Kidney (tissue), 14 donors: ENCODE data around the gene CNOT11. TPM values are rescaled to one million over a fixed set of nuclear protein-coding genes. Genes with fewer than 3 reads are reported as not detected.
"Not testable (repeated sequence)": the region's sequence is repeated elsewhere in the genome, so short reads cannot be mapped to it uniquely, and the experiment has no call there.

ENCODE experiments used
- DNase-seq, 5 donors: peaks; one replicate each; pipeline ENCODE4 v3.0.0-alpha.2; 2013 to 2020
- FAIRE-seq: peaks from 2 replicates; lab custom pipeline; 2012; peaks lifted over from hg19 to GRCh38; lab: Jason Lieb, UNC
- H3K27ac ChIP-seq, 2 donors: one replicate each; pipeline ENCODE4 v1.7.0; 2013; ENCODE audit warnings: low read depth in 2 of 2, low read length in 2 of 2, inconsistent platforms in 1 of 2
- H3K27me3 ChIP-seq: one replicate; pipeline ENCODE4 v1.7.1; 2013; ENCODE audit warnings: low read length, inconsistent platforms; ENCODE audit not compliant: control insufficient read depth, insufficient read depth
- H3K36me3 ChIP-seq, 3 donors: one replicate each; pipeline versions ENCODE4 v1.7.0 to v1.7.1; 2013; ENCODE audit warnings: low read length in 3 of 3, control low read depth in 1 of 3, inconsistent platforms in 1 of 3; ENCODE audit not compliant: insufficient read depth in 3 of 3, control insufficient read depth in 2 of 3
- H3K4me1 ChIP-seq, 3 donors: one replicate each; pipeline versions ENCODE4 v1.7.0 to v1.7.1; 2013; ENCODE audit warnings: low read length in 3 of 3, inconsistent platforms in 1 of 3, low read depth in 1 of 3; ENCODE audit not compliant: control insufficient read depth in 2 of 3, insufficient read depth in 2 of 3
- H3K4me3 ChIP-seq, 3 donors: one replicate each; pipeline versions ENCODE4 v1.7.0 to v1.8.1; 2013; ENCODE audit warnings: low read length in 3 of 3, control low read depth in 1 of 3, inconsistent platforms in 1 of 3
- H3K9ac ChIP-seq, 3 donors: one replicate each; pipeline versions ENCODE4 v1.7.0 to v1.7.1; 2013; ENCODE audit warnings: low read length in 3 of 3, control low read depth in 1 of 3, inconsistent platforms in 1 of 3
- H3K9me3 ChIP-seq, 3 donors: one replicate each; pipeline versions ENCODE4 v1.7.0 to v1.7.1; 2013; ENCODE audit warnings: low read length in 3 of 3, control low read depth in 1 of 3, inconsistent platforms in 1 of 3; ENCODE audit not compliant: control insufficient read depth in 2 of 3, insufficient read depth in 1 of 3
- intact Hi-C: fragments of 100-400 bp; cut with DNase I; formaldehyde crosslinking; loops from one replicate; pipeline ENCODE4 v1.11.1; 2022
- polyA plus RNA-seq: library from polyadenylated mRNA; stranded (reverse); fragments of 350-450 nt; fragmentation: Illumina TruSeq; extraction: RNeasy Lipid Tissue Mini Kit (QIAGEN cat#74804); gene quantifications from one replicate; pipeline ENCODE4 v1.2.3, GENCODE V29; 2014; ENCODE audit warnings: low read depth, low replicate concordance; ENCODE audit not compliant: insufficient read depth
- total RNA-seq: library from RNA; stranded (reverse); fragmentation: NEBNext Ultra II Directional; extraction: Animal tissue kit (Norgen Biotek cat#: 25700); gene quantifications from one replicate; pipeline ENCODE4 v1.2.1, GENCODE V29; 2021
- TF ChIP-seq, protein P1 (sequence below): IDR thresholded peaks from 3 replicates; pipeline ENCODE4 v1.5.1; 2012; ENCODE audit warnings: mild to moderate bottlenecking, moderate library complexity, borderline replicate concordance; ENCODE audit not compliant: insufficient read depth; ENCODE audit errors: extremely low read depth
- donor health status: control.
- donor health status: control.
- donor health status: control.
- donor health status: control.
- donor health status: control.
- donor health status: DM: yes; HTN: yes; CAD: no.
- donor health status: Normal renal cell carcinoma (clear cell type).

The CNOT11 gene
- total and polyA plus RNA-seq, 2 donors from 2014 or later, result 28.4 to 45.7 TPM

- Histone ChIP-seq H3K4me3 (peak overlapping the region; percentile 17 to 52 (median 50)), H3K9ac (no peak overlapping the region), H3K27me3 (no peaks in the 10 kb centered on the region), H3K36me3 (no peaks in the 10 kb centered on the region), H3K9me3 (no peaks in the 10 kb centered on the region), H3K27ac (peak overlapping the region; percentile 82 to 88), H3K4me1 (peaks cover 2 to 19% (median 7%) of the 10 kb centered on the region in 3 donors)
- TF ChIP-seq, protein P1, sequence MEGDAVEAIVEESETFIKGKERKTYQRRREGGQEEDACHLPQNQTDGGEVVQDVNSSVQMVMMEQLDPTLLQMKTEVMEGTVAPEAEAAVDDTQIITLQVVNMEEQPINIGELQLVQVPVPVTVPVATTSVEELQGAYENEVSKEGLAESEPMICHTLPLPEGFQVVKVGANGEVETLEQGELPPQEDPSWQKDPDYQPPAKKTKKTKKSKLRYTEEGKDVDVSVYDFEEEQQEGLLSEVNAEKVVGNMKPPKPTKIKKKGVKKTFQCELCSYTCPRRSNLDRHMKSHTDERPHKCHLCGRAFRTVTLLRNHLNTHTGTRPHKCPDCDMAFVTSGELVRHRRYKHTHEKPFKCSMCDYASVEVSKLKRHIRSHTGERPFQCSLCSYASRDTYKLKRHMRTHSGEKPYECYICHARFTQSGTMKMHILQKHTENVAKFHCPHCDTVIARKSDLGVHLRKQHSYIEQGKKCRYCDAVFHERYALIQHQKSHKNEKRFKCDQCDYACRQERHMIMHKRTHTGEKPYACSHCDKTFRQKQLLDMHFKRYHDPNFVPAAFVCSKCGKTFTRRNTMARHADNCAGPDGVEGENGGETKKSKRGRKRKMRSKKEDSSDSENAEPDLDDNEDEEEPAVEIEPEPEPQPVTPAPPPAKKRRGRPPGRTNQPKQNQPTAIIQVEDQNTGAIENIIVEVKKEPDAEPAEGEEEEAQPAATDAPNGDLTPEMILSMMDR, result no peak
- FAIRE-seq, result peak; percentile 33
- peak in 4 of 5 donors; percentile 64 to 86 (median 76) for DNase-seq
- intact Hi-C loops, result no loop called here
Measured at GRCh38 chr2:101238930-101239759, 13.5 kb upstream of the CNOT11 start.

DNA sequence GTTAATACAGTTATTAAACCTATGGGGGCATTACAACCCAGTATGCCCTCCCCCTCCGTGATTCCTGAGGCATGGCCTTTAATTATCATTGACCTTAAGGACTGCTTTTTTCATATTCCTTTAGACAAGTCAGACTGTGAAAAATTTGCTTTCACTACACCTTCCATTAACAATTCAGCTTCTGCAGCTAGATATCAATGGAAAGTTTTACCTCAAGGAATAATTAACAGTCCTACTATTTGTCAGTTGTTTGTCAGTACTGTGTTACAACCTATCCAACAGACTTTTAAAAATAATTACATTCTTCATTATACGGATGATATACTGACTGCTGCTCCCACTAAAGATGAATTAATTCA, 12.9 kb upstream of the CNOT11 start:
- Histone ChIP-seq H3K27ac (peak overlapping the region; percentile 65 to 82), H3K4me1 (peaks cover 2 to 13% (median 4%) of the 10 kb centered on the region in 3 donors), H3K4me3 (peak overlapping the region; percentile 17 to 52 (median 50))
- H3K36me3 ChIP-seq, FAIRE-seq, H3K27me3 ChIP-seq, DNase-seq, intact Hi-C loops, H3K9ac ChIP-seq, H3K9me3 ChIP-seq: not testable (repeated sequence)

GRCh38 chr2:101240694-101241093, 12.0 kb upstream of the CNOT11 start:
- TF ChIP-seq, protein P1, result peak; percentile 45
- H3K9me3 ChIP-seq, intact Hi-C loops, H3K9ac ChIP-seq, H3K36me3 ChIP-seq, H3K27me3 ChIP-seq, H3K4me3 ChIP-seq, FAIRE-seq: not testable (repeated sequence)
- H3K27ac ChIP-seq, result peak overlapping the region in 1 of 2 donors; percentile 37
- peaks cover 2 to 12% (median 4%) of the 10 kb centered on the region in 3 donors for H3K4me1 ChIP-seq
- peak in 1 of 5 donors; percentile 26 for DNase-seq

DNA sequence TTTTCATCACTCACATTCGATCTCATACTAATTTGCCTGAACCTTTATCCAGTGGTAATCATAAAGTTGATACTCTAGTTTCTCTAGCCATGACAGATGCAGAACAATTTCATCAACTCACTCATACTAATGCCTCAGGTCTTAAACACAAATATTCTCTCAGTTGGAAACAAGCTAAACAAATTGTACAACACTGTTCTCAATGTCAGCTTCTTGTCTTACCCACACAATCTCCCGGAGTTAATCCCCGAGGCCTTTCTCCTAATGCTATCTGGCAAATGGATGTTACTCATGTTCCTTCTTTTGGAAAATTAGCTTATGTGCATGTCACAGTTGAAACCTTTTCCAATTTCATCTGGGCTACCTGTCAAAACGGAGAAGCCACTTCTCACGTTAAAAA, 11.5 kb upstream of the CNOT11 start:
- Histone ChIP-seq H3K9ac (no peak overlapping the region), H3K27ac (peak overlapping the region in 1 of 2 donors; percentile 37), H3K4me3 (no peak overlapping the region), H3K9me3 (no peaks in the 10 kb centered on the region), H3K27me3 (no peaks in the 10 kb centered on the region), H3K4me1 (peaks cover 2 to 12% (median 4%) of the 10 kb centered on the region in 3 donors), H3K36me3 (no peaks in the 10 kb centered on the region)
- DNase-seq (no peak), FAIRE-seq (no peak)
- TF ChIP-seq, protein P1, result no peak
- intact Hi-C loops, result no loop called here

GRCh38 chr2:101244373-101244772, 8.3 kb upstream of the CNOT11 start:
- H3K9ac ChIP-seq, H3K4me1 ChIP-seq, H3K36me3 ChIP-seq, H3K9me3 ChIP-seq, H3K27me3 ChIP-seq, intact Hi-C loops, H3K4me3 ChIP-seq, DNase-seq, FAIRE-seq, H3K27ac ChIP-seq: not testable (repeated sequence)

GRCh38 chr2:101244899-101245298, 7.8 kb upstream of the CNOT11 start:
- H3K4me3 ChIP-seq, H3K27me3 ChIP-seq, H3K36me3 ChIP-seq, DNase-seq, H3K4me1 ChIP-seq, intact Hi-C loops, H3K9ac ChIP-seq, FAIRE-seq, H3K9me3 ChIP-seq, H3K27ac ChIP-seq: not testable (repeated sequence)
